ENCODE results near the gene PPP1R1C. TPM values are rescaled to one million over a fixed set of nuclear protein-coding genes. Genes with fewer than 3 reads are reported as not detected.

The PPP1R1C gene
- total RNA-seq, 4 donors from 2014 or later: 0.78 to 2.8 TPM; not detected in 2

GRCh38 chr2:182080493-182080892 is 94.8 kb downstream of the PPP1R1C start:
- no peaks in the 10 kb centered on the region for H3K9me3 ChIP-seq
- no peaks in the 10 kb centered on the region for H3K36me3 ChIP-seq
- intact Hi-C loops (cut with DNase I): loop anchor here (5.0 kb wide), 1 partner anchor 338 kb away; no protein-coding TSS in a partner anchor
- no peak for TF ChIP-seq POLR2A (IDR thresholded peaks at IDR 0.05)
- TF ChIP-seq, protein P1, sequence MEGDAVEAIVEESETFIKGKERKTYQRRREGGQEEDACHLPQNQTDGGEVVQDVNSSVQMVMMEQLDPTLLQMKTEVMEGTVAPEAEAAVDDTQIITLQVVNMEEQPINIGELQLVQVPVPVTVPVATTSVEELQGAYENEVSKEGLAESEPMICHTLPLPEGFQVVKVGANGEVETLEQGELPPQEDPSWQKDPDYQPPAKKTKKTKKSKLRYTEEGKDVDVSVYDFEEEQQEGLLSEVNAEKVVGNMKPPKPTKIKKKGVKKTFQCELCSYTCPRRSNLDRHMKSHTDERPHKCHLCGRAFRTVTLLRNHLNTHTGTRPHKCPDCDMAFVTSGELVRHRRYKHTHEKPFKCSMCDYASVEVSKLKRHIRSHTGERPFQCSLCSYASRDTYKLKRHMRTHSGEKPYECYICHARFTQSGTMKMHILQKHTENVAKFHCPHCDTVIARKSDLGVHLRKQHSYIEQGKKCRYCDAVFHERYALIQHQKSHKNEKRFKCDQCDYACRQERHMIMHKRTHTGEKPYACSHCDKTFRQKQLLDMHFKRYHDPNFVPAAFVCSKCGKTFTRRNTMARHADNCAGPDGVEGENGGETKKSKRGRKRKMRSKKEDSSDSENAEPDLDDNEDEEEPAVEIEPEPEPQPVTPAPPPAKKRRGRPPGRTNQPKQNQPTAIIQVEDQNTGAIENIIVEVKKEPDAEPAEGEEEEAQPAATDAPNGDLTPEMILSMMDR (IDR thresholded peaks at IDR 0.05): no peak
- no peak overlapping the region for H3K4me3 ChIP-seq (replicated peaks in 1 of 3)
- DNase-seq: no peak
- peaks cover 0 to 9% of the 10 kb centered on the region in 2 donors for H3K4me1 ChIP-seq
- H3K27me3 ChIP-seq: no peaks in the 10 kb centered on the region
- H3K27ac ChIP-seq: no peak overlapping the region
- 91 to 97% methylated on average over 2 of the region's 2 CpGs for WGBS, 2 donors

- peaks cover 0 to 9% of the 10 kb centered on the region in 2 donors for H3K4me1 ChIP-seq
- H3K27ac ChIP-seq: no peak overlapping the region
- 62 to 63% methylated on average over 4 of the region's 4 CpGs for WGBS, 2 donors
- TF ChIP-seq POLR2A (IDR thresholded peaks at IDR 0.05): no peak
- TF ChIP-seq, protein P1 (IDR thresholded peaks at IDR 0.05): no peak
- H3K9me3 ChIP-seq: no peaks in the 10 kb centered on the region
- intact Hi-C loops (cut with DNase I): loop anchor here (5.0 kb wide), 1 partner anchor 339 kb away; no protein-coding TSS in a partner anchor
- H3K36me3 ChIP-seq: no peaks in the 10 kb centered on the region
- no peak overlapping the region for H3K4me3 ChIP-seq (replicated peaks in 1 of 3)
- no peak for DNase-seq
- H3K27me3 ChIP-seq: no peaks in the 10 kb centered on the region
Observed at GRCh38 chr2:182081602-182082260, 96.1 kb downstream of the PPP1R1C start.

DNA sequence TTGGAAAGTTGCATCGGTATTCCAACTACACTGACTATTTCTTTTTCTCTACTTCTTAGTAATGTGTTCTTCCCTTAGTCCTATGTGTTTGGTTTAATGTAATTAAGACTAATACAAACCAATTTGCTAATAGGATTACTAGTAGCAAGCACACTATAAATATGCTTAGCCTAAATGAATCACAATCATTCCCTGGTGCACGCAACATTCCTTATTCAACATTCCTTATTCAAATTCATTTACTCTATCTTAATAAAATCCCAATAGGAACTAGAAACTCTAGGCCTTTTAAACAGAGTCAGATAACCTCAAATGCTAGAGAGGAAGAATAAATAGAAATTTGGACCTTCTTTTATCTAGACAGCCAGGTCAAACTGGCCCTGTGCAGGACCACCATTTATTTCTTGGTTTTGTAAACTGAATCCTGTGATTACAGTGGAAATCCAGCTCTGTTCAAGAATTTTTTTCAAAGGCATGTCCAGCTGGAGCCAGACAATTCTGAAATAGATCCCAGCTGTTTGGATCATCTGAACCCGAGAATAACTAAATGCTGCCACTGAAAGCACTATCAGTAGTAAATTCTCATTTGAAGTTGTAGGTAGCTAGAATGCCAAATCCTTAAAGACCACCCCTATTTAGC is 103.1 kb downstream of the PPP1R1C start:
- Histone ChIP-seq H3K9me3 (no peaks in the 10 kb centered on the region), H3K27me3 (no peaks in the 10 kb centered on the region), H3K4me1 (no peaks in the 10 kb centered on the region), H3K36me3 (no peaks in the 10 kb centered on the region), H3K4me3 (replicated peaks in 1 of 3) (no peak overlapping the region), H3K27ac (no peak overlapping the region)
- DNase-seq: no peak
- TF ChIP-seq, protein P1 (IDR thresholded peaks at IDR 0.05): no peak
- no peak for TF ChIP-seq POLR2A (IDR thresholded peaks at IDR 0.05)
- 81 to 92% methylated on average over 3 of the region's 3 CpGs for WGBS, 2 donors
- intact Hi-C loops (cut with DNase I): no loop called here

GRCh38 chr2:182090486-182090885 is 104.8 kb downstream of the PPP1R1C start:
- 62 to 66% methylated on average over 3 of the region's 3 CpGs for WGBS, 2 donors
- Histone ChIP-seq H3K4me1 (no peaks in the 10 kb centered on the region), H3K9me3 (no peaks in the 10 kb centered on the region), H3K4me3 (replicated peaks in 1 of 3) (no peak overlapping the region), H3K36me3 (no peaks in the 10 kb centered on the region), H3K27ac (no peak overlapping the region), H3K27me3 (no peaks in the 10 kb centered on the region)
- intact Hi-C loops (cut with DNase I): no loop called here
- no peak for DNase-seq
- no peak for TF ChIP-seq POLR2A (IDR thresholded peaks at IDR 0.05)
- TF ChIP-seq, protein P1 (IDR thresholded peaks at IDR 0.05): no peak

DNA sequence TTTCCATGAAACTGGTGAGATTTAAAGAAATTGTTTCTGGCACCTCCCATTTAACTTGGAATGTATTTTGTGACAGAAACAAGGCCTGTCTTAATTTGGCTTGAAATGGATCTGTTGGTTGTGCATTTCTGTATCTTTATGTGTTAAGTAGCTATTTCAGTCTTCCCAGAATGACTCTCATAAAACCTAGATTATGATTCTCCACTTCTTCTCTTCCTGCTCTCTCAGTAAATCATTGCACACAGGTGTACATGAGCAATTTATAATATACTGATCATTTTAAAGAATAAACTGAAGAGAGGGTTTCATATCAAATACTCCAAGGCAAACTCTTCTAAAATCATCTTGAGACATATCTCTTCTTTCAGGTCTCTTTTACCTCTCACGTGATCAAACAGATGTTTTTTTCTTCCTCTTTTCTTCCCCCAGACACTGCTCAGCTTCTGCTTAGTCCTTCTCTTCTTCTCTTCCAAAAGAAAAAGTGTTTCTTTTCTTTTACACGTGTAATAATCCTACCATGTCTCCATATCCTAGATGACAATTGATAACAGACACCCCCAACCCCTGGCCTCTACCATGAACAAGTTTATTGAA is 112.0 kb downstream of the PPP1R1C start:
- Histone ChIP-seq H3K27me3 (no peaks in the 10 kb centered on the region), H3K36me3 (no peaks in the 10 kb centered on the region), H3K27ac (no peak overlapping the region), H3K4me3 (replicated peaks in 1 of 3) (no peak overlapping the region), H3K9me3 (no peaks in the 10 kb centered on the region), H3K4me1 (no peaks in the 10 kb centered on the region)
- no peak for TF ChIP-seq POLR2A (IDR thresholded peaks at IDR 0.05)
- no peak for DNase-seq
- intact Hi-C loops (cut with DNase I): no loop called here
- WGBS, 2 donors: 66 to 74% methylated on average over 2 of the region's 2 CpGs
